Peyer's patch (tissue), 4 donors: ENCODE data around the gene HOXC4.

Experiments
- CTCF ChIP-seq, 6 experiments: fragments of 450-650 bp in 4 of 6; fragments of 200-600 bp in 2 of 6; sonication (generic) in 1 of 6; IDR thresholded peaks; one replicate each; pipeline ENCODE4 v1.5.1; 2017 to 2019; ENCODE audit warnings: antibody characterized with exemption in 6 of 6, mild to moderate bottlenecking in 3 of 6, moderate library complexity in 1 of 6
- POLR2A ChIP-seq, 2 donors: fragments of 450-650 bp; IDR thresholded peaks; one replicate each; pipeline ENCODE4 v1.5.1; 2017; ENCODE audit warnings: antibody characterized with exemption in 2 of 2, mild to moderate bottlenecking in 2 of 2, moderate library complexity in 2 of 2

- TF ChIP-seq CTCF (IDR thresholded peaks at IDR 0.05) = no peak
- no peak for TF ChIP-seq POLR2A (IDR thresholded peaks at IDR 0.05)
Measured at GRCh38 chr12:54024581-54025305, 28.9 kb upstream of the HOXC4 start.
